Measurements from ENCODE around the gene CALHM3. TPM values are rescaled to one million over a fixed set of nuclear protein-coding genes. Genes with fewer than 3 reads are reported as not detected.

The CALHM3 gene
- total and polyA plus RNA-seq, 2 donors (not counting 3 experiments of a cell fraction or from before 2014, with no cell fraction given), result not detected

DNA sequence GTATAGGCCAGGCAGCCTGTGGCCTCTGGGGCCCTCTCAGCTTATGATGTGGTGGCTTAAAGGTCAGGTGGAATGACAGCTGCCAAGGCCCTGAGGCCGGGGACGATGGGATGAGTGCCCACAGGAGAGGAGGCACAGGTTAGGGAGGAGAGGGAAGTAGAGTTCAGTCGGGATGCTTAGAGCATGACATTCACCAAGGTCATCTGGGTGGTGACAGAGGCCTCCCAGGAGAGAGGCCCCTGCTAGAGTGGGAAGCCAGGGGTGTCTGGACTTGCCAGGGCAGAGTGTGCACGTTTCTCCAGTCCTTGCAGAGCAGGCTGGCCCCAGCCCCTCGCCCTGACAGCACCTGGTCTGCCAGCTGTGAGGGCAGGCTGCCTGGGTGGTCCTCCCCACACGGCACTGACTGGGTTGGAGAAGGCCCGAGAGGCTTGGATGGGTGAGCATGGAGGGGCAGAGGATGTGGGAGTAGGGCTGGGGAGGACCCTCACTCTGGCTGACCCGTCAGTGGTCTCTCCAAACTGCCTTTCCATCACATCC lies 21.8 kb downstream of the CALHM3 start:
- ChIA-PET CTCF (no interaction called here), POLR2A (no interaction called here)
- H3K27me3 ChIP-seq (ENCODE audit: control insufficient read depth in 2 of 2, insufficient read depth in 2 of 2, low read length in 2 of 2), result no peaks in the 10 kb centered on the region
- DNase-seq (ENCODE audit: low read depth, low spot score), result no peak
- H3K9ac ChIP-seq (replicated peaks; ENCODE audit: extremely low read depth, insufficient read depth, low read length), result no peak overlapping the region
- no peak overlapping the region for H3K27ac ChIP-seq (ENCODE audit: insufficient read depth, low read depth, low read length)
- no peaks in the 10 kb centered on the region for H4K20me1 ChIP-seq (replicated peaks; ENCODE audit: control insufficient read depth, extremely low read depth, insufficient read depth, low read length)
- no peaks in the 10 kb centered on the region for H3K9me3 ChIP-seq (replicated peaks; ENCODE audit: control insufficient read depth, insufficient read depth, low read length)
- no peak overlapping the region for H3K4me2 ChIP-seq (ENCODE audit: insufficient read depth, low read length)
- no peaks in the 10 kb centered on the region for H3K36me3 ChIP-seq (ENCODE audit: control insufficient read depth in 2 of 2, extremely low read depth in 1 of 2, insufficient read depth in 2 of 2, low read length in 2 of 2)
- peaks cover 5% of the 10 kb centered on the region for H3K4me1 ChIP-seq (ENCODE audit: control insufficient read depth, extremely low read depth, insufficient read depth, low read length)
- intact Hi-C loops (cut with micrococcal nuclease), result no loop called here
- no peak for TF ChIP-seq POLR2AphosphoS5 (IDR thresholded peaks at IDR 0.05; ENCODE audit: insufficient read depth, low read depth, low read length)
- TF ChIP-seq GATA2 (IDR thresholded peaks at IDR 0.05; ENCODE audit: insufficient read depth, insufficient read length, low read depth, low read length), result no peak
- TF ChIP-seq FOS (IDR thresholded peaks at IDR 0.05; ENCODE audit: borderline replicate concordance, insufficient read depth, low read length), result no peak
- TF ChIP-seq POLR2A (IDR thresholded peaks at IDR 0.05; ENCODE audit: low read depth, low read length), result no peak
- no TSS peak for BruUV-seq (replicated peaks)
- FAIRE-seq, result no peak
- no peak overlapping the region for H2AFZ ChIP-seq (ENCODE audit: low read depth, low read length)
- H3K79me2 ChIP-seq (ENCODE audit: control insufficient read depth, insufficient read depth, low read length), result no peaks in the 10 kb centered on the region
- no peaks in the 10 kb centered on the region for H3K9me1 ChIP-seq (replicated peaks; ENCODE audit: control insufficient read depth, extremely low read depth, insufficient read depth, low read length)
- no peak overlapping the region for H3K4me3 ChIP-seq (replicated peaks in 1 of 3; ENCODE audit: insufficient read depth in 1 of 3, low read depth in 1 of 3, low read length in 3 of 3)
- dilution Hi-C loops (cut with MboI; ENCODE audit: extremely low pct_ligation_motif_present, low sequenced_read_pairs), result no loop called here

GRCh38 chr10:103456074-103456660 lies 22.9 kb downstream of the CALHM3 start:
- H2AFZ ChIP-seq (ENCODE audit: low read depth, low read length), result no peak overlapping the region
- CTCF ChIA-PET, result no interaction called here
- no peak overlapping the region for H3K4me2 ChIP-seq (ENCODE audit: insufficient read depth, low read length)
- POLR2A ChIA-PET, result no interaction called here
- no peaks in the 10 kb centered on the region for H3K36me3 ChIP-seq (ENCODE audit: control insufficient read depth in 2 of 2, extremely low read depth in 1 of 2, insufficient read depth in 2 of 2, low read length in 2 of 2)
- no TSS peak for BruUV-seq (replicated peaks)
- no peak overlapping the region for H3K4me3 ChIP-seq (replicated peaks in 1 of 3; ENCODE audit: insufficient read depth in 1 of 3, low read depth in 1 of 3, low read length in 3 of 3)
- no peaks in the 10 kb centered on the region for H4K20me1 ChIP-seq (replicated peaks; ENCODE audit: control insufficient read depth, extremely low read depth, insufficient read depth, low read length)
- H3K27me3 ChIP-seq (ENCODE audit: control insufficient read depth in 2 of 2, insufficient read depth in 2 of 2, low read length in 2 of 2), result no peaks in the 10 kb centered on the region
- intact Hi-C loops (cut with micrococcal nuclease) (no loop called here), dilution Hi-C loops (cut with MboI; ENCODE audit: extremely low pct_ligation_motif_present, low sequenced_read_pairs) (no loop called here)
- TF ChIP-seq, protein P1, sequence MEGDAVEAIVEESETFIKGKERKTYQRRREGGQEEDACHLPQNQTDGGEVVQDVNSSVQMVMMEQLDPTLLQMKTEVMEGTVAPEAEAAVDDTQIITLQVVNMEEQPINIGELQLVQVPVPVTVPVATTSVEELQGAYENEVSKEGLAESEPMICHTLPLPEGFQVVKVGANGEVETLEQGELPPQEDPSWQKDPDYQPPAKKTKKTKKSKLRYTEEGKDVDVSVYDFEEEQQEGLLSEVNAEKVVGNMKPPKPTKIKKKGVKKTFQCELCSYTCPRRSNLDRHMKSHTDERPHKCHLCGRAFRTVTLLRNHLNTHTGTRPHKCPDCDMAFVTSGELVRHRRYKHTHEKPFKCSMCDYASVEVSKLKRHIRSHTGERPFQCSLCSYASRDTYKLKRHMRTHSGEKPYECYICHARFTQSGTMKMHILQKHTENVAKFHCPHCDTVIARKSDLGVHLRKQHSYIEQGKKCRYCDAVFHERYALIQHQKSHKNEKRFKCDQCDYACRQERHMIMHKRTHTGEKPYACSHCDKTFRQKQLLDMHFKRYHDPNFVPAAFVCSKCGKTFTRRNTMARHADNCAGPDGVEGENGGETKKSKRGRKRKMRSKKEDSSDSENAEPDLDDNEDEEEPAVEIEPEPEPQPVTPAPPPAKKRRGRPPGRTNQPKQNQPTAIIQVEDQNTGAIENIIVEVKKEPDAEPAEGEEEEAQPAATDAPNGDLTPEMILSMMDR (IDR thresholded peaks at IDR 0.05; ENCODE audit: extremely low read depth in 1 of 2, insufficient read depth in 1 of 2, low read depth in 1 of 2, low read length in 2 of 2), result no peak
- no peak for TF ChIP-seq POLR2A (IDR thresholded peaks at IDR 0.05; ENCODE audit: low read depth, low read length)
- no peak for TF ChIP-seq FOS (IDR thresholded peaks at IDR 0.05; ENCODE audit: borderline replicate concordance, insufficient read depth, low read length)
- TF ChIP-seq EZH2 (IDR thresholded peaks at IDR 0.05; ENCODE audit: borderline replicate concordance, low read depth, low read length, severe bottlenecking), result no peak
- TF ChIP-seq MYC (IDR thresholded peaks at IDR 0.05; ENCODE audit: low read depth, low read length), result no peak
- no peak for TF ChIP-seq POLR2AphosphoS5 (IDR thresholded peaks at IDR 0.05; ENCODE audit: insufficient read depth, low read depth, low read length)
- TF ChIP-seq, protein P2, sequence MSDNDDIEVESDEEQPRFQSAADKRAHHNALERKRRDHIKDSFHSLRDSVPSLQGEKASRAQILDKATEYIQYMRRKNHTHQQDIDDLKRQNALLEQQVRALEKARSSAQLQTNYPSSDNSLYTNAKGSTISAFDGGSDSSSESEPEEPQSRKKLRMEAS (IDR thresholded peaks at IDR 0.05; ENCODE audit: insufficient read depth, insufficient read length), result no peak
- TF ChIP-seq JUN (IDR thresholded peaks at IDR 0.05; ENCODE audit: borderline replicate concordance, insufficient read depth, insufficient read length, low read depth), result no peak
- no peak for TF ChIP-seq GATA2 (IDR thresholded peaks at IDR 0.05; ENCODE audit: insufficient read depth, insufficient read length, low read depth, low read length)
- no peaks in the 10 kb centered on the region for H3K9me1 ChIP-seq (replicated peaks; ENCODE audit: control insufficient read depth, extremely low read depth, insufficient read depth, low read length)
- DNase-seq (ENCODE audit: low read depth, low spot score) (no peak), FAIRE-seq (no peak)
- peaks cover 12% of the 10 kb centered on the region for H3K4me1 ChIP-seq (ENCODE audit: control insufficient read depth, extremely low read depth, insufficient read depth, low read length)
- H3K9me3 ChIP-seq (replicated peaks; ENCODE audit: control insufficient read depth, insufficient read depth, low read length), result no peaks in the 10 kb centered on the region
- H3K27ac ChIP-seq (ENCODE audit: insufficient read depth, low read depth, low read length), result no peak overlapping the region
- no peak overlapping the region for H3K9ac ChIP-seq (replicated peaks; ENCODE audit: extremely low read depth, insufficient read depth, low read length)
- H3K79me2 ChIP-seq (ENCODE audit: control insufficient read depth, insufficient read depth, low read length), result no peaks in the 10 kb centered on the region
